Activated naive CD4-positive, alpha-beta T cell treated with anti-CD3 and anti-CD28 coated beads for 36 hours (primary cell): ENCODE results near the gene STRBP. TPM values are rescaled to one million over a fixed set of nuclear protein-coding genes. Genes with fewer than 3 reads are reported as not detected.

ENCODE experiments used
- CTCF ChIA-PET: fragments of 350-600 bp; sonication (Branson Sonifier 250); formaldehyde crosslinking; loops from one replicate; lab custom pipeline; 2021; ENCODE audit warnings: antibody characterized with exemption; lab: Charles Lee
- DNase-seq: peaks from one replicate; pipeline ENCODE4 v3.0.0-alpha.2; 2020
- H3K27ac Mint-ChIP-seq: one replicate; pipeline ENCODE4 v1.8.0; 2021; ENCODE audit warnings: mild to moderate bottlenecking, mixed read lengths
- H3K27me3 Mint-ChIP-seq: one replicate; pipeline ENCODE4 v1.8.0; 2021; ENCODE audit warnings: low read depth, mixed read lengths
- H3K36me3 Mint-ChIP-seq: one replicate; pipeline ENCODE4 v1.8.0; 2021; ENCODE audit warnings: low read depth, mixed read lengths
- H3K4me1 Mint-ChIP-seq: one replicate; pipeline ENCODE4 v1.8.0; 2021; ENCODE audit warnings: low read depth, mixed read lengths
- H3K4me3 Mint-ChIP-seq: one replicate; pipeline ENCODE4 v1.8.0; 2021; ENCODE audit warnings: mild to moderate bottlenecking, moderate library complexity, mixed read lengths
- H3K9me3 Mint-ChIP-seq: one replicate; pipeline ENCODE4 v1.8.0; 2021; ENCODE audit warnings: mixed read lengths
- intact Hi-C: fragments of 100-400 bp; cut with micrococcal nuclease; formaldehyde crosslinking; loops from one replicate; pipeline ENCODE4 v1.15.1; 2023
- total RNA-seq, 2 experiments: library from RNA; stranded (reverse); gene quantifications; one replicate each; pipeline ENCODE4 v1.2.3, GENCODE V29; 2021

Gene STRBP
- total RNA-seq, 2 experiments from 2014 or later, result 27.6 to 27.8 TPM

- Mint-ChIP-seq H3K4me3 (no peak overlapping the region), H3K4me1 (no peaks in the 10 kb centered on the region), H3K36me3 (peaks cover 7% of the 10 kb centered on the region), H3K27me3 (no peaks in the 10 kb centered on the region), H3K27ac (no peak overlapping the region), H3K9me3 (peaks cover 2% of the 10 kb centered on the region)
- intact Hi-C loops, result no loop called here
- no peak for DNase-seq
- CTCF ChIA-PET, result interaction anchor here (0.6 kb wide), 1 partner anchor 76 kb away, joined by 3 read pairs; no protein-coding TSS in a partner anchor
These were observed 119.3 kb downstream of the STRBP start for GRCh38 chr9:123149067-123149466.

DNA sequence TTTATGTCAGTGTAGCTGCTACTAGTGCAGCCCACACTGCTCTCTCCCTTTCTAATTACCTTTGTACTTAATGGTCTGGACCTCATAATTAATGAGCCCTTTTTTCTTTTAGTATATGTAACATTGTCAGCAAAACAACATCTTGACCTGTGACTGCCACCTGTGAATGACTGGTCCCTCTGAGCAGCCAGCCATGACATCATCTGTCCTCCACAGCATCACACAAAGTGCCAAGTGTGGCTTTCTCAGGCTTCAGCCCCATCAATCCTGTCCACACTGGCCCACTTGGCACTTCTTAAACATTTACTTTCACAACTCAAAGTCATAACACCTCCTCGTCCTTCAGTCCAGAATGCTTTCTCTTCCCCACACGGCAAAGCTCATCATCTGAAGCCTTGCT, 130.2 kb downstream of the STRBP start:
- H3K36me3 Mint-ChIP-seq, result peaks cover 9% of the 10 kb centered on the region
- intact Hi-C loops, result no loop called here
- no peak overlapping the region for H3K4me3 Mint-ChIP-seq
- no peaks in the 10 kb centered on the region for H3K9me3 Mint-ChIP-seq
- DNase-seq, result no peak
- no peaks in the 10 kb centered on the region for H3K4me1 Mint-ChIP-seq
- CTCF ChIA-PET, result interaction anchor here (0.8 kb wide), 1 partner anchor 211 kb away, joined by 4 read pairs; no protein-coding TSS in a partner anchor
- no peak overlapping the region for H3K27ac Mint-ChIP-seq
- no peaks in the 10 kb centered on the region for H3K27me3 Mint-ChIP-seq

DNA sequence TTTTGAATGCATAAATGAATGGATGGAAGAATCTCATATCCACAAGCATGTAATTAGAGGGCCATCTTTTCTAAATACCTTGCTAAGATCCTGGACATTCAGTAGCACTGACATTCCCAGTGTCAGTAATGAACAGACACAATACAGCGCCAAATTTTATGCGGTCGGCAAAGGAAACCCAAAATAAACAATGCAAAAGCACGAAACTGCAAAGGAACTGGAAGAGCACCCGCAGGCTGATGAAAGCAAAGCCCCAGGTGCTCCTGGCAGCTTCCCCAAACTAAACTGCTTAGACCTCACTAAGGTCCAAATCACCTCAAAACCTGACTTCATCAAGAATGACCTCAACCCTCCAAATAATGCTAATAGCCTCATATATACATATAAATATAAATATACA, 133.0 kb downstream of the STRBP start:
- intact Hi-C loops, result no loop called here

GRCh38 chr9:123132696-123133095, 135.7 kb downstream of the STRBP start:
- CTCF ChIA-PET, result no interaction called here
- Mint-ChIP-seq H3K4me3 (no peak overlapping the region), H3K27me3 (no peaks in the 10 kb centered on the region), H3K36me3 (peaks cover 7% of the 10 kb centered on the region), H3K9me3 (no peaks in the 10 kb centered on the region), H3K27ac (no peak overlapping the region), H3K4me1 (no peaks in the 10 kb centered on the region)
- DNase-seq, result no peak
- intact Hi-C loops, result no loop called here

More for the DNA sequence above, 133.0 kb downstream of the STRBP start:
- DNase-seq, result no peak
- Mint-ChIP-seq H3K27ac (no peak overlapping the region), H3K9me3 (no peaks in the 10 kb centered on the region), H3K36me3 (peaks cover 7% of the 10 kb centered on the region), H3K4me1 (no peaks in the 10 kb centered on the region), H3K4me3 (no peak overlapping the region), H3K27me3 (no peaks in the 10 kb centered on the region)
- CTCF ChIA-PET, result no interaction called here

DNA sequence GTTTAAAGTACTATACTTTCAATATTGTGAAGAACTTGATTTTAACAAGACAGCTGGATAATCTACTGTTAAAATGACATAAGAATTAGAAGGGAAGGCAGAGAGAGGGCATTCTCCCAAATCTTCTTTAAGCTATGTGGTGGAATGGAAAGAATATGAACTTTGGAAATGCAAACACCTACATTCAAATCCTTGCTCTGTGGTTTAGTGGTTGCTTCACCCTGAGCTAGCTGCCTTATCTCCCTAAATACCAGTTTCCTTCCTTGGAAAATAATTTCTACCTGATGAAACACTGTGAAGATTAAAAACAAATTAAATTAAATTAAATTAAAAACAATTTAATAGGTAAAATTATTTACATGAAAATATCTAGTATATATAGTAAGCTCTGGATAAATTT, 136.4 kb downstream of the STRBP start:
- CTCF ChIA-PET, result no interaction called here
- Mint-ChIP-seq H3K27me3 (no peaks in the 10 kb centered on the region), H3K36me3 (peaks cover 6% of the 10 kb centered on the region), H3K4me1 (no peaks in the 10 kb centered on the region), H3K4me3 (no peak overlapping the region), H3K27ac (no peak overlapping the region), H3K9me3 (no peaks in the 10 kb centered on the region)
- no peak for DNase-seq
- intact Hi-C loops, result no loop called here

GRCh38 chr9:123131258-123131657, 137.1 kb downstream of the STRBP start:
- H3K4me3 Mint-ChIP-seq, result no peak overlapping the region
- CTCF ChIA-PET, result no interaction called here
- no peak overlapping the region for H3K27ac Mint-ChIP-seq
- intact Hi-C loops, result no loop called here
- DNase-seq, result no peak
- no peaks in the 10 kb centered on the region for H3K9me3 Mint-ChIP-seq
- no peaks in the 10 kb centered on the region for H3K4me1 Mint-ChIP-seq
- peaks cover 4% of the 10 kb centered on the region for H3K36me3 Mint-ChIP-seq
- H3K27me3 Mint-ChIP-seq, result no peaks in the 10 kb centered on the region

- intact Hi-C loops, result no loop called here
- Mint-ChIP-seq H3K27me3 (no peaks in the 10 kb centered on the region), H3K4me3 (no peak overlapping the region), H3K9me3 (no peaks in the 10 kb centered on the region), H3K36me3 (peaks cover 2% of the 10 kb centered on the region), H3K27ac (no peak overlapping the region), H3K4me1 (no peaks in the 10 kb centered on the region)
- DNase-seq, result no peak
- CTCF ChIA-PET, result interaction anchor here (0.5 to 1.7 kb wide), 2 partner anchors 217 to 221 kb away, joined by 4 read pairs; no protein-coding TSS in a partner anchor
These were observed 139.0 kb downstream of the STRBP start for GRCh38 chr9:123129423-123129822.

DNA sequence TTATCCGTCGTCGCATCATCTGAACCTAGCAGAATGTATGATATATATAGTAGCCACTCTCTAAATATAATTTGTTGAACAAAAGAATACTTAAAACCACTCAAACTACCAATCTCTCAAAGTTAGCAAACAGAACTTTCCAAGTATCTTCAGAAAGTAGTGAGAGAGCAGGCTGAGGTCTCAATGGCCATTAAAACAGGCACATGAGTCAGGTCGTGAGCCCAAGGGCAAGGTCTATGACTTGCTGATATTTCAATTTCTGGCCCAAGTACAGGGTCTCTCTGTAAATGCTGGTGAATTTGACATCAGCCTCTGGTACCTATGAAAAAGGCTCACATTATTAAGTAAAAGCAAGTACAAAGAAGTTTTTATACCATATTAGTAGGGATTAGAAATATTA, 139.8 kb downstream of the STRBP start:
- no peaks in the 10 kb centered on the region for H3K36me3 Mint-ChIP-seq
- H3K4me1 Mint-ChIP-seq, result no peaks in the 10 kb centered on the region
- intact Hi-C loops, result no loop called here
- no peaks in the 10 kb centered on the region for H3K27me3 Mint-ChIP-seq
- H3K4me3 Mint-ChIP-seq, result no peak overlapping the region
- no peak for DNase-seq
- H3K27ac Mint-ChIP-seq, result no peak overlapping the region
- CTCF ChIA-PET, result no interaction called here
- no peaks in the 10 kb centered on the region for H3K9me3 Mint-ChIP-seq

DNA sequence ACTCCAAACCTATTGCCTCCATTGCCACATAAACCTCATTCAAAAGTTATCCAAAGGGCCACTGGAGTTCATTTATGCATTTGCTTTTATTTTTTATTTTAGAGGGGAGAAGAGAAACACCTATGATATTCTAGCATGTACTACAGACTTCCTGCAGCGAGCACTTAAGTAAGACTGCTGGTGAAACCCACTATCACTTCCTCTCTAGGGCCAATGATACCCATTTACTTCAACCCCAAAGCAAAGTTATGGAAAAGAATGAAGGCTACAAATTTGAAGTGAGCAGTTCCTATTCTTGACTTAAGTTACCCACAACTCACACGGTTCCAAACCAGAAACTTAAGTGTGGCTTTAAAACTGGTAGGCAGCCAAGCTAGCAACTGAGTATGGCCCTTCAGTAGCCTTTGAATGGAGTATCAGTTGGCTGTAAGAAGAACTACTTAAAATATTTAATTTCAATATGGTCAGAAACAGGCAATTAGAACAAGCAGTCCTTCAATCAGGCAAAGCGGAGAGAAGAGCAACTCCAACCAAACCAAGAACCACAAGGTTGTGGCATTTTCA, 140.8 kb downstream of the STRBP start:
- Mint-ChIP-seq H3K4me3 (no peak overlapping the region), H3K27me3 (no peaks in the 10 kb centered on the region), H3K9me3 (no peaks in the 10 kb centered on the region), H3K4me1 (no peaks in the 10 kb centered on the region), H3K36me3 (no peaks in the 10 kb centered on the region), H3K27ac (no peak overlapping the region)
- intact Hi-C loops, result no loop called here
- DNase-seq, result no peak
- CTCF ChIA-PET, result interaction anchor here (0.6 kb wide), 1 partner anchor 1509 kb away, joined by 4 read pairs; no protein-coding TSS in a partner anchor

DNA sequence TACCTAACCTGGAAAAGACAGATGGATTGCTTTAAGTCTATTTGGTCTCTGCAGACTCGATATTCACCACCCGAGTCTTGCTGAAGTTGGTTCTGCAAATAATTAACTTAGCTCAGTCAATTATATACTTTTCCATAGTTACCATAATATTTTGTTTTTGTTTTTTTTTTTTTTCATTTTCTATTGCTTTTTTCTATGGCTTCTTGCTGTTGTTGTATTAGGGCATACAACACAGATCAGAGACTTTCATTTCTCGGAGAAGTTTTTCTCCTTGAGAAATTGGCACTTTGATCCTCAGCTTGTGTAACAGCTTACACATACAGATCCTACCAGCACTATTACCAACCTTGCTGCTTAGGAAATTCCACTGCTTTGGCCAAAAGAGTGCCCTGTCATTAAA, 146.9 kb downstream of the STRBP start:
- no peak overlapping the region for H3K27ac Mint-ChIP-seq
- CTCF ChIA-PET, result interaction anchor here (0.6 kb wide), 1 partner anchor 38 kb away, joined by 4 read pairs; no protein-coding TSS in a partner anchor
- no peak for DNase-seq
- no peaks in the 10 kb centered on the region for H3K27me3 Mint-ChIP-seq
- no peaks in the 10 kb centered on the region for H3K36me3 Mint-ChIP-seq
- H3K4me1 Mint-ChIP-seq, result peaks cover 10% of the 10 kb centered on the region
- no peak overlapping the region for H3K4me3 Mint-ChIP-seq
- intact Hi-C loops, result loop anchor here (5.0 kb wide), 1 partner anchor 106 kb away; no protein-coding TSS in a partner anchor
- H3K9me3 Mint-ChIP-seq, result no peaks in the 10 kb centered on the region

DNA sequence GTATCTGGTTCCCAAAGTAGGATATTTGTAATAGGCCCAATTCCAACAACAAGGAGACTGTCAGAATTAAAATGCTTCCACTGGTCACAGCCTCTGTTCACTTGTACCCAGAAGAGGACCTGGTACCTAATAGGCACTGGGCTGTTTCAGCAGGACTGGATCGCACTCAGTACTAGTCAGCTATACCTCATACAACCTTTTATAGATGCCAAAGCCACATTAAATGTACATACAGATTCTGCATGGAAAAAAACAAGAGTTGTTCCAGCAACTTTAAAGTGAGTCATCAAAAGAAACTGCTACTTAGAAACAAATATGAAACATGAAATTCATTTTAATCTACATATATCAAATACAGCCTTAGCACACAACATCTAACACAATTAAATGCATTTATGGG, 147.4 kb downstream of the STRBP start:
- H3K27me3 Mint-ChIP-seq, result no peaks in the 10 kb centered on the region
- no peak for DNase-seq
- H3K36me3 Mint-ChIP-seq, result no peaks in the 10 kb centered on the region
- no peaks in the 10 kb centered on the region for H3K9me3 Mint-ChIP-seq
- H3K27ac Mint-ChIP-seq, result no peak overlapping the region
- peaks cover 10% of the 10 kb centered on the region for H3K4me1 Mint-ChIP-seq
- intact Hi-C loops, result loop anchor here (5.0 kb wide), 1 partner anchor 106 kb away; no protein-coding TSS in a partner anchor
- CTCF ChIA-PET, result interaction anchor here (0.6 kb wide), 1 partner anchor 38 kb away, joined by 4 read pairs; no protein-coding TSS in a partner anchor
- no peak overlapping the region for H3K4me3 Mint-ChIP-seq

- Mint-ChIP-seq H3K27me3 (no peaks in the 10 kb centered on the region), H3K27ac (no peak overlapping the region), H3K36me3 (no peaks in the 10 kb centered on the region), H3K4me3 (no peak overlapping the region), H3K9me3 (no peaks in the 10 kb centered on the region), H3K4me1 (peaks cover 10% of the 10 kb centered on the region)
- intact Hi-C loops, result loop anchor here (5.0 kb wide), 1 partner anchor 107 kb away; no protein-coding TSS in a partner anchor
- CTCF ChIA-PET, result no interaction called here
- no peak for DNase-seq
These were observed 148.3 kb downstream of the STRBP start for GRCh38 chr9:123120131-123120530.

GRCh38 chr9:123119566-123119965, 148.8 kb downstream of the STRBP start:
- Mint-ChIP-seq H3K27ac (no peak overlapping the region), H3K4me1 (peaks cover 10% of the 10 kb centered on the region), H3K27me3 (no peaks in the 10 kb centered on the region), H3K9me3 (no peaks in the 10 kb centered on the region), H3K36me3 (no peaks in the 10 kb centered on the region), H3K4me3 (no peak overlapping the region)
- intact Hi-C loops, result no loop called here
- no peak for DNase-seq
- CTCF ChIA-PET, result no interaction called here
